ENCODE results near the gene RGS10. TPM values are rescaled to one million over a fixed set of nuclear protein-coding genes. Genes with fewer than 3 reads are reported as not detected.

The RGS10 gene
- total and polyA plus RNA-seq, 2 experiments from 2014 or later = 16.8 to 26.8 TPM

GRCh38 chr10:119459681-119460340, 82.7 kb downstream of the RGS10 start (continued):
- TF ChIP-seq ZNF462 (CRISPR knock-in tag; IDR thresholded peaks at IDR 0.05) (no peak), ETS1 (IDR thresholded peaks at IDR 0.05) (no peak)

GRCh38 chr10:119457966-119458766, 84.4 kb downstream of the RGS10 start:
- TF ChIP-seq ETS1 (IDR thresholded peaks at IDR 0.05) (no peak), CTCF (conservative IDR thresholded peaks at IDR 0.05; ENCODE audit: low read depth in 2 of 2) (0 out of 4 replicates have a peak, but pooled peaks of 1 of the 2 experiments have one; percentile 15), JUNB (IDR thresholded peaks at IDR 0.05; ENCODE audit: unreplicated experiment) (no peak)
- peaks cover 10% of the 10 kb centered on the region for H3K27me3 Mint-ChIP-seq (ENCODE audit: insufficient read depth, low read depth, poor library complexity)
- DNase-seq (ENCODE audit: low spot score) = no peak

More at GRCh38 chr10:119457966-119458766, 84.4 kb downstream of the RGS10 start:
- no peaks in the 10 kb centered on the region for H3K4me1 ChIP-seq (ENCODE audit: insufficient read depth)
- no peak overlapping the region for H3K4me3 ChIP-seq
- Mint-ChIP-seq H3K36me3 (ENCODE audit: low read depth) (no peaks in the 10 kb centered on the region), H3K4me1 (peaks cover 7% of the 10 kb centered on the region; the same call in 2 of the 3 replicates), H3K9me3 (peaks cover 8% of the 10 kb centered on the region), H3K27ac (no peak overlapping the region), H3K4me3 (no peak overlapping the region)
- ATAC-seq = peak; percentile 22
- H3F3A ChIP-seq (replicated peaks; ENCODE audit: low read depth) = no peaks in the 10 kb centered on the region
- H3K36me3 ChIP-seq (ENCODE audit: insufficient read depth) = no peaks in the 10 kb centered on the region
- H3K4me2 ChIP-seq = no peak overlapping the region
- no peak overlapping the region for H3K27ac ChIP-seq (ENCODE audit: low read depth)
- no peaks in the 10 kb centered on the region for H4K20me1 ChIP-seq (replicated peaks; ENCODE audit: insufficient read depth)
- no peaks in the 10 kb centered on the region for H3K9me2 ChIP-seq (ENCODE audit: insufficient read depth)
- no peak overlapping the region for H2AFZ ChIP-seq
- H3K27me3 ChIP-seq (ENCODE audit: insufficient read depth) = no peaks in the 10 kb centered on the region
- no peaks in the 10 kb centered on the region for H3K79me2 ChIP-seq (replicated peaks; ENCODE audit: insufficient read depth)
